HUDEP-2 (cell line): ENCODE measurements around the gene HMGB2.

Source experiments
- DNase-seq, 76 experiments: peaks; one replicate each; lab custom pipeline; 2025; ENCODE audit not compliant: unreplicated experiment in 76 of 76; lab: John Stamatoyannopoulos, UW

HMGB2 gene

DNA sequence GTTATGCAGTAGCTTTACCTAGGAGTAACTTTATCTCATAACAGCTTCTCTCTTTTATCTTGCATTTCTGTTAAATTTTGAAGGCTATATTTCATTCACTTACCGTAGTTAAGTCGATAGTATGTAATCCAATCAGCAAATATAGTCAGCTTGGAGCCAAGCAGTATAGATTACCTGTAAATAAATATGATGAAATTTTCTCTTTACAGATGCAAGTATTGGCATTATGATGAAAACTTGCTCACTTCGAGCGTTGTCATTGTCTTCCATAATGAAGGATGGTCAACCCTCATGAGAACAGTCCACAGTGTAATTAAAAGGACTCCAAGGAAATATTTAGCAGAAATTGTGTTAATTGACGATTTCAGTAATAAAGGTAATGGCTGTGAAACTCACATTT lies 42.3 kb downstream of the HMGB2 start:
- no peak for DNase-seq

- DNase-seq: peak in 73 of 76 experiments; percentile 7 to 89 (median 50)
Observed at GRCh38 chr4:173289353-173289727, 44.8 kb downstream of the HMGB2 start.

GRCh38 chr4:173288698-173289352 lies 45.3 kb downstream of the HMGB2 start:
- DNase-seq: peak in 15 of 76 experiments; percentile 13 to 52 (median 34)

DNA sequence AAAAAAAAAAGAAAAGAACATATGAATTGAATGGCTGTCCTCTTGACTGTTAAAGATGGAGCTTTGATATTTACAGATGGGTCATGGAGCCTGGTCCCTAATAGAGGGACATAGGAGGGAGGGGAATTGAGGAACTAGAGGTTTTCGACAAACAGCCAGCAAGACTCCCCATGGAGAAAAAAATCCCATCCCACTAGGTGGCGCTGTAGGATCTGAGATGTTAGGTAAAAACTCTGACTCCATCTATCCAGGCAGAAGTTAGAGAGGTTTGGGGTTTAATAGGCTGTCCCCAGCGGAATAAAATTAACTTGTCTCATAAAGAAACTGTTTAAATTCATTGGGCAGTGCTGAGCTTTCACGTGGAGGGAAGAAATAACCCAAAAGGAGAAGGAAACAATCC lies 45.9 kb downstream of the HMGB2 start:
- peak in 74 of 76 experiments; percentile 31 to 92 (median 81) for DNase-seq

GRCh38 chr4:173287486-173287885 lies 46.7 kb downstream of the HMGB2 start:
- DNase-seq: peak in 1 of 76 experiments; percentile 15

DNA sequence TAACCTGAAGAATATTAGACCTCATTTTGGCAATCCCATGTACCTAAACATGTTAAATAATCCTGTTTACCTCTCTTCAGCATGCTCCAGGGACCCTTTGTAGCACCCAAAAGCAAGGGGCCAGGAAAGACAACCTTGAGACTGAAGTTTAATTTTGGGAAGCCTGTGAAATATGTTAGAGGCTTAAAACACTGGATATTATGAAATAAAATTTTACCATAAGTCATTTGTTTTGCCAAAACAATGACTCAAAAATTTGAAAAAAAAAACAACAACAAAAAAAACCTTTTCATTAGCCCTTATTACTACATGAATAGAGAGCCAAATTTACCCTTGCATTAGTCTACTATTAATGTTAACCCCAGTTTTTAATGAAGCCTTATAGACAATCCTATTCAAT lies 49.7 kb downstream of the HMGB2 start:
- DNase-seq: no peak

- DNase-seq: peak in 1 of 76 experiments; percentile 9
Observed at GRCh38 chr4:173282626-173283025, 51.5 kb downstream of the HMGB2 start.

DNA sequence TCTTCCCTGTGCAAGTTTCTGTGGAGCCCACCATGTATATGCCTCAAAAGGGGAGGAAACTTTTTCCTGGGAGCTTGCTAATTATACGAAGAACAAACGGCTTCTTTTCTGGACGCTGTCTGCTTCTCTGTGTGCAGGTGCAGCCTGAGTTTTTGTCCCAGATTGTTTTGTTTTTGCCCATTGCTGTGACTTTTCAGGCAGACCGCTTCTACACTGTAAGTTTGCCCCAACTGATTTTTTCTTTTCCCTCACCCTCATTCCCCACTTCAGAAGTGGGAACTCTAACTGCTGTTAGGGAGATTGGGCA lies 51.9 kb downstream of the HMGB2 start:
- peak in 3 of 76 experiments; percentile 0 to 59 (median 18) for DNase-seq

- DNase-seq: peak in 64 of 76 experiments; percentile 5 to 79 (median 42)
Observed at GRCh38 chr4:173281406-173282255, 52.5 kb downstream of the HMGB2 start.
